Lower leg skin (tissue), 3 donors: ENCODE measurements around the gene PIF1.

Experiments
- CTCF ChIP-seq, 3 donors: fragments of 450-650 bp; IDR thresholded peaks; one replicate each; pipeline ENCODE4 v1.5.1; 2016; ENCODE audit warnings: antibody characterized with exemption in 3 of 3, mild to moderate bottlenecking in 3 of 3, moderate library complexity in 2 of 3
- POLR2A ChIP-seq, 2 donors: fragments of 450-650 bp; IDR thresholded peaks; one replicate each; pipeline ENCODE4 v1.6.1; 2016 to 2017; ENCODE audit warnings: antibody characterized with exemption in 2 of 2, mild to moderate bottlenecking in 1 of 2, moderate library complexity in 1 of 2

DNA sequence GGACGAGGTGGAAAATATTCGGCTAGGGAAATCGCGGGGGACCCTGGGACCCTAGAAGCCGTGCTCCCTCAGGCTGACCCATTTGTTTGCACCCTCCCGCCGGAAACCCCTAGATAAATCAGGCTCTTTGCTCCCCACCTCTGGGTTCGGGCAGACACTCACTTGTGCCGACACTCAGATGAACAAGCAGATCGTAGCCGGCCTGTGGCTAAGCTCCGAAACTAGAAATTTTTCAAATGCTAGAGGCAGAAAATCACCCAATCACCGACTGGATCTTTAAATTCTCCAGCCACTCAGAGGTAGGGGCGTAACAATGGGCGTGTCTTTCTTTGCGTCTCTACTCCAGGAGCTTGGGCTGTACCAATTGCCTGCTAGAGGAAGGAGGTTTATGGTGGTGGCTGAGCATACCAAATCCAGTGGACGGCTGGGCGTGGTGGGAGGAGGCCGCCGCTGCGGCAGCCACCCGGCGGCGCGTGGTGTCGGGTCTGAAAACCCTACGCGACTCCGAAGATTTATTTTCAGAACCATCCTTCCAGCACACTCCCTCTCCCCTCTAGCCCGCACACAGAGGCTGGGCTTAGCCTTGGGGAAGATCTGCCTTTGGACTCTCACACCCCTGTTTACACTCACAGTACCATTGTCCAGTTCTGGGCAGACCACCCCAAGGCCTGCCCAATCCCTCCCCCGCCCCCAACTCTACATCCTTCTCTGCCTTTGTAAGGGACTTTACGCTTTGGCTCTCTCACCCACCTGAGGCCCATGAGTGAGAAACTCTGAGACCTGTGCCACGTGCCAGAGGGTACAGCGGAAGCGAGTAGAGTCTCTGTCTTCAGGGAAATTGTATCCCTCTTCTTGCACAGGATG, at the start of gene PIF1:
- no peak for TF ChIP-seq CTCF (IDR thresholded peaks at IDR 0.05)
- TF ChIP-seq POLR2A (IDR thresholded peaks at IDR 0.05), result no peak
